GM23248 (cell line): ENCODE measurements around the gene MOB4.

ENCODE experiments used
- EZH2 ChIP-seq: fragments of 200-600 bp; sonication (generic); IDR thresholded peaks from 2 replicates; pipeline ENCODE4 v1.6.1; 2018; ENCODE audit warnings: antibody characterized with exemption, mild to moderate bottlenecking; ENCODE audit not compliant: insufficient read depth, poor library complexity, severe bottlenecking
- EZH2phosphoT487 ChIP-seq: fragments of 200-600 bp; sonication (generic); IDR thresholded peaks from 2 replicates; pipeline ENCODE4 v1.6.1; 2018; ENCODE audit warnings: antibody characterized with exemption, moderate library complexity, mild to moderate bottlenecking, low read depth; ENCODE audit not compliant: insufficient read depth

DNA sequence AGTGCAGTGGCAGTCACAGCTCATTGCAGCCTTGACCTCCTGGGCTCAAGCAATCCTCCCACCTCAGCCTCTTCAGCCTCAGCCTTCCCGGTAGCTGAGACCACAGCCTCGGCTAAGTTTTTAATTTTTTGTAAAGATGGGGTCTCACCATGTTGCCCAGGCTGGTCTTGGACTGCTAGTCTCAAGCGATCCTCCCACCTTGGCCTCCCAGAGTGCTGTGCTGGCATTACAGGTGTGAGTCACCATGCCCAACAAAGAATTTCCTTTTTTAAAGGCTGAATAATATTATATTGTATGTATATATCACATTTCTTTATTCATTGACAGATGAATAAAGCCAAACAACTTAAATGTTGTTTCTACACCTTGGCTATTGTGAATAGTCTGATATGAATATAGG, 42.5 kb downstream of the MOB4 start:
- TF ChIP-seq EZH2 (no peak), EZH2phosphoT487 (no peak)
